Activated effector memory CD4-positive, alpha-beta T cell treated with anti-CD3 and anti-CD28 coated beads, Interleukin-2, amount 50 U/mL, for 16 hours (primary cell): Measurements from ENCODE around the gene UGT3A2.

Experiments used
- DNase-seq: peaks from one replicate; pipeline ENCODE4 v3.0.0-alpha.2; 2020

Gene UGT3A2

DNA sequence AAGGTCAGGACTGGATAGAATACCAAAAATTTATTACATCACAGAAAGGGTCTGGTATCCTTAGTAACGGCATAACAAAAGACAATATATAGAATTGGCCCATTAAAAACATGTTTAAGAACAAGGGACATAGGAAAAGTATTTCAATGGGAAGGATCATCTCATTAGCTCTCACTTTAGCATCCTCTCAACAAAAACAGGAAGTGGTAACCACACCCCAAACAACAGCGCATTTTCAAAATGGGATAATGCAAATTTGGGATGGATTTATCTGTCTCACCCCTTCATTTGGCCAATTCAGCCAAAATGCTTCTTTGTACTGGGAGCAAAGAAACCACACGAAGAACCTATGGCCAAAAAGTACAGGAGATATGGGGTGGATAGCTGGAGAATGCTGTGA, 65.7 kb downstream of the UGT3A2 start:
- no peak for DNase-seq

DNA sequence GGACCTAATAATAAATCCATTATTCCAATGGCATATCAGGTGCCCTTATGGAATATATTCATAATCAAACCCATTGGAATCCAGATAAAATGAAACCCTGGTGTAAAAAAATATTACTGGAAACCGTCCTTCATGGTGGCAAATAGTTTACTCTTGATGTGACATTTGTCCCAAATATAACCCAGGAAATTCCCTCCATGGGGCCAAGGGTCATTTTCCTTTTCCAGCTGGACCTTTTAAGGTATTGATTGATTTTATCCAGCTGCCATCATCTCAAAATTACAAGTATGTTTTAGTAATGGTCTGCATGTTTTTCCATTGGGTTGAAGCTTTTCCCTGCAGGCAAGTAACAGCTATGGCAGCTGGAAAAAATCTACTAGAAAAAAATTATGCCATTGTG, 67.1 kb downstream of the UGT3A2 start:
- DNase-seq: no peak

DNA sequence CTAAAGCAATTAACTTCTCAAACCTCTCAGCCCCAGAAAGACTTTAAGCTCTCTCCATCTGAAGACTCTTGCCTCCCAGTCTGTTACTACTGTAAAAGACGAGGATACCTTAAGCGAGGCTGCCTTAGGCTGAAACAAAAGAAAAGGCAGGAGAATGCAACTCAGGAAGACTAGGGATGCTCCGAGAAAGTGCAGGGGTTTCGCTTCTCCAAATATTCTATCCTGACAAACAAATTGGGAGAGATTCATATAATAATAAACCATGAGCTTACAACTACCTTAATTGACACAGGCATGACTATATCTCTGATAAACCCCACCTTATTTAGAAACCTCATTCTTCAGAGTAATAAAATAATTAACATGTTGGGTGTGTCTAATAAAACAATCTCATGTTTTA, 70.6 kb downstream of the UGT3A2 start:
- DNase-seq: no peak

DNA sequence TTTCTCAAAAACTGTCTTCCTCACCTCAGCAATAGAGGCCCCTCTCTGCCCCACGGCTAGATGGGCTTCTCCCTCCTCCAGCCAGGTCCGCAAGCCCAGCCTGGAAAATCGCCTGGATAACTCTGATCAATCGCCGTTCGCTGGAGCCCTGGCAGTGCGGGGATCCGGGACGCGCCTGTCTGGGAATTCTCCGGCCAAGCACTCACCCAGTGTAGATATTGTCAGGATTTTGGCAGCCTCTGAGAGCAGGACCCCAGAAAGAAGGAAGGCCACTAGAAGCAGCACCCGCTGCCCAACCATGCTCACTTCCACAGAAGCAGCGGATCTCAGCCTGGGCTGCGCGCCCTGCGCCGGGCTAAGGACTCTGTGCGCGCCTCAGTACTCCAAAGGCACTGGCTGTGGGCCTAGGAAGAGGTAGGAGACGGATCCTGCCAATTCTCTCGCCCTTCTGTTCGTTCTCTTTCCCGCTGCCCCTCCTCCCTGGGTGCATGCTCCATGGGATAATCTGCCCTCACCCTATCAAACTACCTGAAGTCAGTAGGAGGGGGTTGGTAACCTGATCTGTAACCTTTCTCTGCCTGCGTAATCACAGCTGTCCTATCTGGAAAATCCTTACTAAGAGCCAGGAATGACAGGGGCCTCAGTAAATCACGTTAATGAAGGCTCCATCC, 75.6 kb downstream of the UGT3A2 start, which contains the start of gene UGT3A1:
UGT3A1 (minus strand) TSS at position 450 of the 671 bp plus-strand sequence; CDS start at position 300, 150 bp downstream.
- no peak for DNase-seq

DNA sequence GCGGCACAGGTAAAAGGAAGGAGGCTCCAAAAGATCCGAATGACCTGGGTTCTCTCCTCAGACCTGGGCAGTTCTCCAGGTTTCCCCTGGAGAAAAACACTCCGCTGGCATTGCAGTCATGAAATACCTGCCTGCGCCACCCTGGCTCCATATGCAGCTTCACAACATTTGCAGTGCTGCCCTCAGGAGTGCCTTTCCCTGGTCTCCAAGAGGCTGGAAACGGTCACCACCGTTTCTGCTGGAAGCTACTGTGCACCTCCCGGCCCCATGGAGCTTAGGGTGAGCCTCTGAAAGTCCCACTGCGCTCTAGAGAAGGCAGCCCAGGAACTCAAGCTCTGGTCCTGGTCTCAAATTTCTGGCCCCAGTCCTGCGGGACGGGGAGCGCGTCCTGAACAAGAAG, 76.2 kb downstream of the UGT3A2 start:
- DNase-seq: no peak

DNA sequence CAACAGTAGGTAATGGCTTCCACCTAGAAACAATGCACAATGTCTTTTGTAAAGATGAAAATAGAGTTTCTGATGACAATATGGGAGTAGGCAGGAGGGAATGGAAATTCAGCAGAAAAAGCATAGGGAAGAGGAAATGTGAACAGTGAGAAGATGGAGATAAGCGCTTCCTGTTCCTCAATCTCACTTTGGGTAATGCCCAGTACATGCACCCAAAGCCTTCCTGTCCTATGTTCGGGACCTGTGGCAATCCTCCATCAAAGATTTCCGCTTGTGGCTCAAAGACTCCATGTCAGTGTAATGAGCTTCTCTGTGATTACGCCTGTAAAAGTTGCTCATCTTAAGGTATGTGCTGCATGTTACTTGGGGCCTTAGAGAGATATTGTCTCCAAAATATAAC, 78.2 kb downstream of the UGT3A2 start:
- DNase-seq: no peak

DNA sequence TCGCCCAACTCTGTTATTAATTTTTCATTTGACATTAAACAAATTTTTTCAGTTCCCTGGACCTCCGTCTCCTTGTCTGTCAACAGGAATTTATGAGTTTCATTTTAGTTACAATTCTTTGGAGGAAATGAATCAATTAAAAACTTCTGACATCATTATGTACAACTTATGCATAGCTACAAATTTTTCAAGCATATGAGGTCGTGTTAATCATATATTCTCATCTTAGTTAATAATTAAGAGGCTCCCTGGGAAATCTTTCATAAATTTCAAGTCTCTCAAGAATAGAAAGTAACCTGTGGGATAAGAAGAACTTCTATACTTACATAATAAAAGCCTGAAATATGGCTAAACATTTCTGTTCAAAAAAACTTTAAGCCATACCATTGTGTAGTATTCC, 78.9 kb downstream of the UGT3A2 start:
- DNase-seq: no peak
